ENCODE measurements around the gene MGAT4C.

GRCh38 chr12:86186449-86186848, 69.7 kb downstream of the MGAT4C start:
- no peak for TF ChIP-seq EZH2 (IDR thresholded peaks at IDR 0.05; ENCODE audit: borderline replicate concordance, low read depth, low read length, poor library complexity, severe bottlenecking)
- TF ChIP-seq, protein P1, sequence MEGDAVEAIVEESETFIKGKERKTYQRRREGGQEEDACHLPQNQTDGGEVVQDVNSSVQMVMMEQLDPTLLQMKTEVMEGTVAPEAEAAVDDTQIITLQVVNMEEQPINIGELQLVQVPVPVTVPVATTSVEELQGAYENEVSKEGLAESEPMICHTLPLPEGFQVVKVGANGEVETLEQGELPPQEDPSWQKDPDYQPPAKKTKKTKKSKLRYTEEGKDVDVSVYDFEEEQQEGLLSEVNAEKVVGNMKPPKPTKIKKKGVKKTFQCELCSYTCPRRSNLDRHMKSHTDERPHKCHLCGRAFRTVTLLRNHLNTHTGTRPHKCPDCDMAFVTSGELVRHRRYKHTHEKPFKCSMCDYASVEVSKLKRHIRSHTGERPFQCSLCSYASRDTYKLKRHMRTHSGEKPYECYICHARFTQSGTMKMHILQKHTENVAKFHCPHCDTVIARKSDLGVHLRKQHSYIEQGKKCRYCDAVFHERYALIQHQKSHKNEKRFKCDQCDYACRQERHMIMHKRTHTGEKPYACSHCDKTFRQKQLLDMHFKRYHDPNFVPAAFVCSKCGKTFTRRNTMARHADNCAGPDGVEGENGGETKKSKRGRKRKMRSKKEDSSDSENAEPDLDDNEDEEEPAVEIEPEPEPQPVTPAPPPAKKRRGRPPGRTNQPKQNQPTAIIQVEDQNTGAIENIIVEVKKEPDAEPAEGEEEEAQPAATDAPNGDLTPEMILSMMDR (conservative IDR thresholded peaks at IDR 0.05; ENCODE audit: low read depth, low read length): peak; percentile 35; the same call in 1 of the 2 replicates
